ENCODE data around the gene NWD2.
"Not testable (repeated sequence)": the region's sequence is repeated elsewhere in the genome, so short reads cannot be mapped to it uniquely, and the experiment has no call there.

Gene NWD2

GRCh38 chr4:37397505-37397904 lies 153.0 kb downstream of the NWD2 start:
- DNase-seq: no peak

- no peak for DNase-seq
These were observed 155.8 kb downstream of the NWD2 start for GRCh38 chr4:37400241-37400881.

- DNase-seq: not testable (repeated sequence)
These were observed 163.6 kb downstream of the NWD2 start for GRCh38 chr4:37407938-37408826.

- DNase-seq: not testable (repeated sequence)
These were observed 169.1 kb downstream of the NWD2 start for GRCh38 chr4:37413612-37414011.

- DNase-seq: no peak
These were observed 171.4 kb downstream of the NWD2 start for GRCh38 chr4:37415845-37416369.

GRCh38 chr4:37421614-37422013 lies 177.1 kb downstream of the NWD2 start:
- DNase-seq: no peak

GRCh38 chr4:37422102-37422501 lies 177.6 kb downstream of the NWD2 start:
- no peak for DNase-seq

GRCh38 chr4:37422638-37423037 lies 178.1 kb downstream of the NWD2 start:
- DNase-seq: no peak

GRCh38 chr4:37423310-37423709 lies 178.8 kb downstream of the NWD2 start:
- no peak for DNase-seq

- no peak for DNase-seq
These were observed 180.2 kb downstream of the NWD2 start for GRCh38 chr4:37424753-37425152.

GRCh38 chr4:37425857-37426256 lies 181.3 kb downstream of the NWD2 start:
- no peak for DNase-seq

- no peak for DNase-seq
These were observed 182.7 kb downstream of the NWD2 start for GRCh38 chr4:37427193-37427592.

GRCh38 chr4:37429906-37430305 lies 185.4 kb downstream of the NWD2 start:
- no peak for DNase-seq

- no peak for DNase-seq
These were observed 186.3 kb downstream of the NWD2 start for GRCh38 chr4:37430718-37431416.

GRCh38 chr4:37431417-37431743 lies 186.8 kb downstream of the NWD2 start:
- DNase-seq: no peak

GRCh38 chr4:37434469-37434868 lies 189.9 kb downstream of the NWD2 start:
- no peak for DNase-seq

- no peak for DNase-seq
These were observed 192.0 kb downstream of the NWD2 start for GRCh38 chr4:37436546-37436945.

GRCh38 chr4:37437163-37437562 lies 192.6 kb downstream of the NWD2 start:
- no peak for DNase-seq

GRCh38 chr4:37438564-37439279 lies 194.2 kb downstream of the NWD2 start:
- no peak for DNase-seq

GRCh38 chr4:37439809-37440474 lies 195.4 kb downstream of the NWD2 start:
- no peak for DNase-seq

- no peak for DNase-seq
These were observed 196.0 kb downstream of the NWD2 start for GRCh38 chr4:37440501-37440900.
